Measurements from ENCODE around the gene TMEM213.

DNA sequence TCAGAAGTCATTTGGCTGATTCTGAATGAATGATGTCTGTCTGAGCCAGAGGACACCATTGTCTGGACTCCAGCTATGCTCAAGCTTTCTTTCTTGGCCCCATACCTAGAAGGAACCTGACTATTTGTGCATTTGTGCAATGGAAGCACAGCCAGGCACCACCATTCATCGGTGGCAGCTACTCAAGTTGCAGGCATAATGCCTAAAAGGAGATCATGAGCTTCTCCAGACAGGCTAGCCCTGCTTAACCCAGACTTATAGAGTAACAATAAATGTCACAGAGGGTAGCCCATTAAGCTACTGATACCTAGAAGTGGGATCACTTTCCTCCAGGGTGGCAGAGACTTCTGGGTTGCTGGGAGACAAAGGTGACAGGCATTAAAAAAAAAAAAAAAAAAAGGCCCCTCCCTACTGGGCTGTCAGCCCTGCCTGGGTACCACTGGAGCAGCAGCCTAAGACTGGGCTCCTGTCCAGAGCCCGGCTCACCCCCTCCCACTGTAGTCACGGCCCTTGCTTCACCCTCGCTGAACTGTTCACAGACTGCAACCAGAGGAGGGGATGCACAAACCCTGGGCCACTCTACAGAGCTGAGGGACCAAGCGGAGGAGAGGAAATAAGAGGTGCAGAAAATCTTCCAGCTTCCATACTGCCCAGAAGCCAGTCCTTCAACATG, 75.6 kb downstream of the TMEM213 start:
- TF ChIP-seq, protein P1, sequence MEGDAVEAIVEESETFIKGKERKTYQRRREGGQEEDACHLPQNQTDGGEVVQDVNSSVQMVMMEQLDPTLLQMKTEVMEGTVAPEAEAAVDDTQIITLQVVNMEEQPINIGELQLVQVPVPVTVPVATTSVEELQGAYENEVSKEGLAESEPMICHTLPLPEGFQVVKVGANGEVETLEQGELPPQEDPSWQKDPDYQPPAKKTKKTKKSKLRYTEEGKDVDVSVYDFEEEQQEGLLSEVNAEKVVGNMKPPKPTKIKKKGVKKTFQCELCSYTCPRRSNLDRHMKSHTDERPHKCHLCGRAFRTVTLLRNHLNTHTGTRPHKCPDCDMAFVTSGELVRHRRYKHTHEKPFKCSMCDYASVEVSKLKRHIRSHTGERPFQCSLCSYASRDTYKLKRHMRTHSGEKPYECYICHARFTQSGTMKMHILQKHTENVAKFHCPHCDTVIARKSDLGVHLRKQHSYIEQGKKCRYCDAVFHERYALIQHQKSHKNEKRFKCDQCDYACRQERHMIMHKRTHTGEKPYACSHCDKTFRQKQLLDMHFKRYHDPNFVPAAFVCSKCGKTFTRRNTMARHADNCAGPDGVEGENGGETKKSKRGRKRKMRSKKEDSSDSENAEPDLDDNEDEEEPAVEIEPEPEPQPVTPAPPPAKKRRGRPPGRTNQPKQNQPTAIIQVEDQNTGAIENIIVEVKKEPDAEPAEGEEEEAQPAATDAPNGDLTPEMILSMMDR (IDR thresholded peaks at IDR 0.05; ENCODE audit: insufficient read depth, low read depth, low read length) = no peak
- TF ChIP-seq EZH2 (IDR thresholded peaks at IDR 0.05; ENCODE audit: insufficient read depth, low read length) = no peak
